T-helper 17 cell (primary cell): ENCODE data around the gene RTF2. TPM values are rescaled to one million over a fixed set of nuclear protein-coding genes. Genes with fewer than 3 reads are reported as not detected.
"Not testable (repeated sequence)": the region's sequence is repeated elsewhere in the genome, so short reads cannot be mapped to it uniquely, and the experiment has no call there.

Experiments used
- ATAC-seq: fragments of 150-1000 bp; cut with Tn5 transposase; 2 replicates; pipeline ENCODE4 v1.10.0; 2021; ENCODE audit warnings: mild to moderate bottlenecking, moderate library complexity
- DNase-seq, 3 donors: peaks; one replicate each; pipeline versions ENCODE4 v3.0.0 to v3.0.0-alpha.2; 2020 to 2021
- H3K9me3 ChIP-seq: one replicate; pipeline ENCODE4 v1.7.0; 2013; ENCODE audit warnings: low read length, mild to moderate bottlenecking; ENCODE audit not compliant: control insufficient read depth, poor library complexity, severe bottlenecking
- H3K27ac Mint-ChIP-seq: one replicate; pipeline ENCODE4 v1.8.0; 2022; ENCODE audit warnings: mild to moderate bottlenecking, moderate library complexity, mixed read lengths
- H3K27me3 Mint-ChIP-seq: one replicate; pipeline ENCODE4 v1.8.0; 2022; ENCODE audit warnings: mixed read lengths
- H3K36me3 Mint-ChIP-seq: one replicate; pipeline ENCODE4 v1.8.0; 2022; ENCODE audit warnings: low read depth, mixed read lengths
- H3K4me1 Mint-ChIP-seq: one replicate; pipeline ENCODE4 v1.8.0; 2022; ENCODE audit warnings: mild to moderate bottlenecking, mixed read lengths
- H3K4me3 Mint-ChIP-seq: one replicate; pipeline ENCODE4 v1.8.0; 2022; ENCODE audit warnings: mild to moderate bottlenecking, moderate library complexity, mixed read lengths
- total RNA-seq, 4 donors: library from RNA in 2 of 4; stranded (reverse) in 2 of 4; gene quantifications; one replicate each; pipeline ENCODE4 v1.2.3 and lab custom pipeline; 2022 to 2026

RTF2 gene
- total RNA-seq, 2 donors from 2014 or later, result 62.3 to 62.6 TPM

DNA sequence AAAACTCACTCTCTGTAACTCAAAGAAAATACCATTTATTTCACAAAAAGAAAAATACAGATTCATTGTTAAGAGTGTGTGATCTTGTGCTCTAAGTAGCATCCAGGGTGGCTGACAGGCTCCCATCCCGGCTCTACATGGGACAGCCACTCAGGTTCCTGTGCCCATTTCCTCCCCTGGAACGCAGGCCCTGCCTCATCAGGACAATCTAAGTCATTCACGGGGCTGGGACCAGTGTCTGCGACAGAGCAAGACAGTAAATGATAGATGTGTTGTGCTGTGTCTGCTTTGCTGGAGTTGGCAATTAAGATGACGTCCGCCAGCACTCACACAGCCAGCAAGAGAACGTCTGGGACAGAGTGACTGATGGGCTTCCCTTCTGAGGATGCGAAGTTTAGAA, 49.2 kb downstream of the RTF2 start:
- ATAC-seq, result no peak
- H3K9me3 ChIP-seq, result peaks cover 6% of the 10 kb centered on the region
- H3K4me1 Mint-ChIP-seq, result no peaks in the 10 kb centered on the region

DNA sequence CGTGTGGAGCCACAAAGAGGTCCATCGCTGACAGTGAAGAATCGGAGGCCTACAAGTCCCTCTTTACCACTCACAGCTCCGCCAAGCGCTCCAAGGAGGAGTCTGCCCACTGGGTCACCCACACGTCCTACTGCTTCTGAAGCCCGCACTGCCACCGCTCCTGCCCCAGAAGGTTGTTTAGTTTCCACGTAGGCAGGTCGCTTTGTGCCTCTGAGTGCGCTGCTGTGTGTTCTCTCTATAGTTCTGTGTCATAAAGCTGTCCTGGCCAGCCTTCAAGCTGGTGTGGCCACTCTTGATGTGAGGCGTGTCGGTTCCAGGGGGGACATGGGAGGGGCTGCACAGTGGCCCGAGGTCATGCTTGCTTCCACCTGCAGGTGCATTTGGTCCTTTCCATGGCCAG, 49.7 kb downstream of the RTF2 start:
- Mint-ChIP-seq H3K4me1 (peaks cover 1% of the 10 kb centered on the region), H3K36me3 (peaks cover 5% of the 10 kb centered on the region), H3K4me3 (no peak overlapping the region), H3K27me3 (no peaks in the 10 kb centered on the region), H3K27ac (no peak overlapping the region)
- H3K9me3 ChIP-seq, result peaks cover 6% of the 10 kb centered on the region
- DNase-seq (no peak), ATAC-seq (no peak)

More for the DNA sequence above, 49.2 kb downstream of the RTF2 start:
- H3K4me3 Mint-ChIP-seq, result no peak overlapping the region
- no peaks in the 10 kb centered on the region for H3K27me3 Mint-ChIP-seq
- H3K27ac Mint-ChIP-seq, result no peak overlapping the region
- H3K36me3 Mint-ChIP-seq, result peaks cover 5% of the 10 kb centered on the region
- DNase-seq, result no peak

- Mint-ChIP-seq H3K27ac (no peak overlapping the region), H3K4me3 (no peak overlapping the region), H3K36me3 (peaks cover 5% of the 10 kb centered on the region)
Observed at GRCh38 chr20:56518721-56519398, 50.4 kb downstream of the RTF2 start.

DNA sequence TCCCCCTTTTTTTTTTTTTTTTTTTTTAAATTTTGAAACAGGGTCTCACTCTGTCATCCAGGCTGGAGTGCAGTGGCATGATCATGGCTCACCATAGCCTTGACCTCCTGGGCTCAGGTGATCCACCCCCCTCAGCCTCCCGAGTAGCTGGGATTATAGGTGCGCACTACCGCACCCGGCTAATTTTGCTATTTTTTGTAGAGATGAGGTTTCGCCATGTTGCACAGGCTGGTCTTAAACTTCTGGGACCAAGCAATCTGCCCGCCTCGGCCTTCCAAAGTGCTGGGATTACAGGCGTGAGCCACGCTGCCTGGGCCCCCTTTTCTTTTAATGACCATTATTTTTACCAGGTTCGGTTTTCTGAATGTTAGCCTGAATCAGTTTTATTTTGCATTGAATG, 51.1 kb downstream of the RTF2 start:
- Mint-ChIP-seq H3K27me3 (no peaks in the 10 kb centered on the region), H3K36me3 (peaks cover 5% of the 10 kb centered on the region), H3K4me3 (no peak overlapping the region), H3K27ac (no peak overlapping the region), H3K4me1 (peaks cover 5% of the 10 kb centered on the region)
- ATAC-seq, result no peak
- H3K9me3 ChIP-seq, result peaks cover 6% of the 10 kb centered on the region
- DNase-seq, result no peak

More at GRCh38 chr20:56518721-56519398, 50.4 kb downstream of the RTF2 start:
- DNase-seq (no peak), ATAC-seq (no peak)
- peaks cover 6% of the 10 kb centered on the region for H3K9me3 ChIP-seq
- Mint-ChIP-seq H3K27me3 (no peaks in the 10 kb centered on the region), H3K4me1 (peaks cover 5% of the 10 kb centered on the region)

DNA sequence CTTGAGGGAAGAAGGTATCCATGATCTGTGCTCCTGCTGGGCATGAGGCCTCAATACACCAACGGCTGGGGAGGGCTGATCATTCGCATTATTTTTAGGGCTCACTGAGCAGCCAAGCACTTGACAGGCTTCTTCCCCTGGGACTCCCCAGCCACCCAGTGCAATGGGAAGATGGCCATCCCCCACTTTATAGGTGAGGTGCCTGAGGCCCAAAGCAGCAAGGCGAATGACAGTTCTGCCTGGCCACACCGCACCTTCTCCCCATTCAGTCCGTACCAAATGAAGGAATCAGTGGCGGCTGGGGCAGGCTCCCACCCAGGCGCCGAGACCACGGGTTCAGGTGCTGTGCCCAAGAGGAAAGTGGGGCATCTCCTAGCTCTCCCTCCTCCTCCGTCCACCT, 51.8 kb downstream of the RTF2 start:
- Mint-ChIP-seq H3K27ac (no peak overlapping the region), H3K27me3 (no peaks in the 10 kb centered on the region), H3K36me3 (peaks cover 5% of the 10 kb centered on the region), H3K4me3 (no peak overlapping the region), H3K4me1 (peaks cover 5% of the 10 kb centered on the region)
- DNase-seq (no peak), ATAC-seq (no peak)
- H3K9me3 ChIP-seq, result peaks cover 6% of the 10 kb centered on the region

- H3K9me3 ChIP-seq, H3K27ac Mint-ChIP-seq, H3K4me1 Mint-ChIP-seq, H3K27me3 Mint-ChIP-seq, ATAC-seq, H3K4me3 Mint-ChIP-seq, H3K36me3 Mint-ChIP-seq, DNase-seq: not testable (repeated sequence)
Observed at GRCh38 chr20:56520746-56521354, 52.4 kb downstream of the RTF2 start.

DNA sequence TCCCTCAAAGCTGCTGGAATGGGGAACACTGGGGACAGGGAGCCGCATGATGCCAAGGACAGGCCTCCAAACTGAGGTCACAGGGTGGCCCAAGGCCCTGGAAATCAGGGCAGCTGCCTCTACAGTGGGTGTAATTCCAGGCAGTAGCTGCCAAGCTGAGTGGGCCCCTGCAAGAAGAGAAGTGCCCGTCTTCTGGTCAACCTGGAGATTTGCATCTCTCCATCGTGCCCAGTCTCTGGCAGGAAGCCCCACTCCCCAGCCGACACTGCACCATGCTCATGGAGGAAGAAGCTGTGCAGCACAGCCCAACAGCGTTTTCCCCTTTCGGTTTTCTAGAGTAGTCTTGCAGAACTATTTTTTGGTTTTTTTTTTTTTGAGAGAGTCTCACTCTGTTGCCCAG, 53.9 kb downstream of the RTF2 start:
- H3K4me3 Mint-ChIP-seq, result no peak overlapping the region
- peaks cover 6% of the 10 kb centered on the region for H3K9me3 ChIP-seq
- DNase-seq, result no peak
- no peak overlapping the region for H3K27ac Mint-ChIP-seq
- ATAC-seq, result no peak
- no peaks in the 10 kb centered on the region for H3K27me3 Mint-ChIP-seq
- H3K4me1 Mint-ChIP-seq, result peaks cover 5% of the 10 kb centered on the region
- H3K36me3 Mint-ChIP-seq, result peaks cover 5% of the 10 kb centered on the region

DNA sequence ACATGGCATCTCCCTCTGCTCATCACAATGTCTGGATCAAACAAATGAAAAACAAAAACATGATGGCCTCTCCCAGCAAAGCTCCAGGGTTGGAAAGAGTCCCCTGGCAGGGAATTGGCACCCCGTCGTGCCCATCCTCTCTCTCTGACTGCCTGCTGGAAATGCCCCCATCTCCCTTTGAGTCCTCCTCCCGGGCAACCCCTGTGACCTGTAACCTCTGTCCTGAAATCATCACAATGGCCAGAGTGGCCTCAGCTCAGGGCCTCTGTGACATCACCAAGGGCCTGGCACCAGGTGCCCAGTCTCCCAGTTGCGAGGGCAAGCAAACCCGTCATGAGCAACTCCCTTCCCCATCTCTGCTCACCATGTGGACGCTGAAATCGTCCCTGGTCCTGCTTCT, 56.0 kb downstream of the RTF2 start, which contains the start of gene FAM209A:
Gene FAM209A (plus strand): TSS at position 301 of the 400 bp plus-strand sequence. CDS start 65 bp downstream, at position 366.
- not testable (repeated sequence) for H3K4me1 Mint-ChIP-seq, H3K27me3 Mint-ChIP-seq, ATAC-seq, DNase-seq, H3K4me3 Mint-ChIP-seq, H3K36me3 Mint-ChIP-seq, H3K9me3 ChIP-seq
- H3K27ac Mint-ChIP-seq, result peak within 1 kb of the TSS; percentile 12

DNA sequence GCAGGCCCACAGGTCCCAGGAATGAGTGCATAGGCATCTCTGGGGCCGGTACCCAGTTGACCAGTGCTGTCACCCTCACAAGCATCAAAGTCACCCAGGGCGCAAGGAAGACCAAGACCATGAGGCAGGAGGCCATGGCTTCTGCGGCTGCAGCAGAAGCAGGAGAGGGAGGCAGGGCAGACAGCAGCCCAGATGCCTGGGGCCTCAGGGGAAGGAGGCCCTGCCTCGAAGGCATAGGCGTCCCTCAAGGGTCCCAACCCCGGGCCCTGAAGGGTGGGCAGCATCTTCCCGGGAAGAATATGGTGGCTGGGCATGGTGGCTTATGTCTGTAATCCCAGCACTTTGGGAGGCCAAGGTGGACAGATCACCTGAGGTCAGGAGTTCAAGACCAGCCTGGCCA, 59.1 kb downstream of the RTF2 start:
- no peaks in the 10 kb centered on the region for H3K27me3 Mint-ChIP-seq
- ATAC-seq, result no peak
- H3K4me3 Mint-ChIP-seq, result no peak overlapping the region
- no peak overlapping the region for H3K27ac Mint-ChIP-seq
- H3K9me3 ChIP-seq, result no peaks in the 10 kb centered on the region
- DNase-seq, result no peak
- no peaks in the 10 kb centered on the region for H3K36me3 Mint-ChIP-seq
- peaks cover 5% of the 10 kb centered on the region for H3K4me1 Mint-ChIP-seq

- not testable (repeated sequence) for H3K27me3 Mint-ChIP-seq, ATAC-seq, DNase-seq, H3K27ac Mint-ChIP-seq, H3K9me3 ChIP-seq, H3K4me3 Mint-ChIP-seq, H3K4me1 Mint-ChIP-seq, H3K36me3 Mint-ChIP-seq
Observed at GRCh38 chr20:56532946-56533345, 64.5 kb downstream of the RTF2 start, which contains the start of gene FAM209B. FAM209B (plus strand) TSS chr20:56533246; CDS start chr20:56533342, 96 bp downstream.

GRCh38 chr20:56537997-56538396, 69.6 kb downstream of the RTF2 start:
- ATAC-seq (no peak), DNase-seq (no peak)
- peaks cover 2% of the 10 kb centered on the region for H3K4me1 Mint-ChIP-seq
- H3K27me3 Mint-ChIP-seq, result no peaks in the 10 kb centered on the region
- no peak overlapping the region for H3K27ac Mint-ChIP-seq
- no peak overlapping the region for H3K4me3 Mint-ChIP-seq
- H3K36me3 Mint-ChIP-seq, result no peaks in the 10 kb centered on the region
- no peaks in the 10 kb centered on the region for H3K9me3 ChIP-seq

- ATAC-seq (no peak), DNase-seq (no peak)
- no peaks in the 10 kb centered on the region for H3K27me3 Mint-ChIP-seq
- no peaks in the 10 kb centered on the region for H3K9me3 ChIP-seq
- no peaks in the 10 kb centered on the region for H3K4me1 Mint-ChIP-seq
- no peak overlapping the region for H3K27ac Mint-ChIP-seq
- H3K4me3 Mint-ChIP-seq, result no peak overlapping the region
- H3K36me3 Mint-ChIP-seq, result no peaks in the 10 kb centered on the region
Observed at GRCh38 chr20:56540415-56540814, 72.0 kb downstream of the RTF2 start.

GRCh38 chr20:56542489-56543030, 74.1 kb downstream of the RTF2 start:
- no peaks in the 10 kb centered on the region for H3K36me3 Mint-ChIP-seq
- no peaks in the 10 kb centered on the region for H3K4me1 Mint-ChIP-seq
- ATAC-seq, result no peak
- H3K27ac Mint-ChIP-seq, result no peak overlapping the region
- no peak overlapping the region for H3K4me3 Mint-ChIP-seq
- H3K27me3 Mint-ChIP-seq, result no peaks in the 10 kb centered on the region
- H3K9me3 ChIP-seq, result no peaks in the 10 kb centered on the region
- DNase-seq, result no peak
